GM12878 (cell line): ENCODE results near the gene WAS. TPM values are rescaled to one million over a fixed set of nuclear protein-coding genes. Genes with fewer than 3 reads are reported as not detected.

Experiments
- ATAC-seq: fragments of 200-7000 bp; cut with Tn5 transposase; 3 replicates; pipeline ENCODE4 v1.9.1; 2020; ENCODE audit warnings: mild to moderate bottlenecking, moderate library complexity
- BruUV-seq: library from RNA; stranded (reverse); fragments of 400-500 nt; replicated peaks from 2 replicates; lab custom pipeline; 2021; lab: Mats Ljungman, UMichigan
- CTCF ChIA-PET: fragments of 300-600 bp; sonication (Branson Sonifier 250); formaldehyde crosslinking; extraction: SDS; loops from one replicate; lab custom pipeline; 2021; ENCODE audit warnings: inconsistent platforms; lab: Yijun Ruan, JAX
- POLR2A ChIA-PET: fragments of 350-600 bp; formaldehyde crosslinking; extraction: SDS; loops from one replicate; lab custom pipeline; 2021; ENCODE audit warnings: inconsistent platforms; lab: Charles Lee
- RAD21 ChIA-PET: fragments of 300-600 bp; sonication (Branson Sonifier 250); formaldehyde crosslinking; loops from one replicate; lab custom pipeline; 2023; ENCODE audit warnings: antibody characterized with exemption; ENCODE audit not compliant: unreplicated experiment; lab: Charles Lee
- SMC1A ChIA-PET: fragments of 300-600 bp; sonication (Branson Sonifier 250); formaldehyde crosslinking; loops from one replicate; lab custom pipeline; 2023; ENCODE audit not compliant: unreplicated experiment, uncharacterized antibody; lab: Charles Lee
- DNase-seq: peaks from one replicate; pipeline ENCODE4 v3.0.0-alpha.2; 2011; ENCODE audit warnings: low read depth, low spot score
- FAIRE-seq: peaks from 3 replicates; lab custom pipeline; 2011; peaks lifted over from hg19 to GRCh38; lab: Jason Lieb, UNC
- H2AFZ ChIP-seq: 2 replicates; pipeline ENCODE4 v1.6.0; 2011; ENCODE audit warnings: low read depth, low read length, control low read depth; ENCODE audit not compliant: control insufficient read depth
- H3K27ac ChIP-seq: 2 replicates; pipeline ENCODE4 v1.5.1; 2011; ENCODE audit warnings: control low read depth; ENCODE audit not compliant: control insufficient read depth, insufficient read depth
- H3K27me3 ChIP-seq, 2 experiments: replicated peaks in 1 of 2; 2 replicates each; pipeline versions ENCODE4 v1.6.0 to v1.6.1; 2011; ENCODE audit warnings: low read length in 1 of 2; ENCODE audit not compliant: control insufficient read depth in 2 of 2, insufficient read depth in 2 of 2
- H3K36me3 ChIP-seq, 2 experiments: 2 replicates each; pipeline ENCODE4 v1.5.1; 2011; ENCODE audit warnings: low read length in 1 of 2; ENCODE audit not compliant: control insufficient read depth in 2 of 2, insufficient read depth in 2 of 2
- H3K4me1 ChIP-seq: 2 replicates; pipeline ENCODE4 v1.6.1; 2011; ENCODE audit warnings: mild to moderate bottlenecking, low read length, moderate library complexity, mixed read lengths; ENCODE audit not compliant: control insufficient read depth, insufficient read depth
- H3K4me2 ChIP-seq: 2 replicates; pipeline ENCODE4 v1.6.0; 2011; ENCODE audit warnings: control low read depth; ENCODE audit not compliant: control insufficient read depth, insufficient read depth
- H3K4me3 ChIP-seq: fragments of 200-600 bp; sonication (generic); 2 replicates; pipeline ENCODE4 v1.5.1; 2016
- H3K79me2 ChIP-seq: 2 replicates; pipeline ENCODE4 v1.6.0; 2011; ENCODE audit warnings: low read length; ENCODE audit not compliant: control insufficient read depth, insufficient read depth
- H3K9ac ChIP-seq: 2 replicates; pipeline ENCODE4 v1.8.0; 2011; ENCODE audit warnings: low read length, control low read depth, mixed read lengths; ENCODE audit not compliant: control insufficient read depth, insufficient read depth
- H3K9me3 ChIP-seq: replicated peaks from 3 replicates; pipeline ENCODE4 v1.5.1; 2011; ENCODE audit warnings: mild to moderate bottlenecking, low read length; ENCODE audit not compliant: control insufficient read depth, insufficient read depth
- H4K20me1 ChIP-seq: 2 replicates; pipeline ENCODE4 v1.6.0; 2011; ENCODE audit not compliant: control insufficient read depth, insufficient read depth
- CEBPZ ChIP-seq: fragments of 150-350 bp; IDR thresholded peaks from 2 replicates; pipeline ENCODE4 v1.6.1; 2016; ENCODE audit warnings: low read depth, low read length
- DPF2 ChIP-seq: fragments of 450-650 bp; IDR thresholded peaks from 2 replicates; pipeline ENCODE4 v1.6.1; 2017; ENCODE audit warnings: mild to moderate bottlenecking
- ETV6 ChIP-seq, 2 experiments: fragments of 450-650 bp in 1 of 2; IDR thresholded peaks in 1 of 2; conservative IDR thresholded peaks in 1 of 2; 2 replicates each; pipeline ENCODE4 v1.6.1; 2014; ENCODE audit warnings: antibody characterized with exemption in 1 of 2, borderline replicate concordance in 1 of 2, low read depth in 1 of 2, mild to moderate bottlenecking in 1 of 2, moderate library complexity in 1 of 2
- EZH2 ChIP-seq: IDR thresholded peaks from 2 replicates; pipeline ENCODE4 v1.6.1; 2012; ENCODE audit warnings: low read depth, mild to moderate bottlenecking, control low read depth, inconsistent platforms, low read length, borderline replicate concordance; ENCODE audit not compliant: control insufficient read depth
- FOXK2 ChIP-seq: fragments of 450-650 bp; IDR thresholded peaks from 2 replicates; pipeline ENCODE4 v1.6.1; 2017; ENCODE audit warnings: mild to moderate bottlenecking, moderate library complexity
- KAT2A ChIP-seq: conservative IDR thresholded peaks from 2 replicates; pipeline ENCODE4 v1.6.1; 2011; ENCODE audit warnings: low read depth, low read length; ENCODE audit not compliant: control insufficient read depth
- PAX5 ChIP-seq: IDR thresholded peaks from 2 replicates; pipeline ENCODE4 v1.6.1; 2011; ENCODE audit warnings: low read depth, low read length, borderline replicate concordance
- PAX8 ChIP-seq: fragments of 450-650 bp; IDR thresholded peaks from 2 replicates; pipeline ENCODE4 v1.6.1; 2017; ENCODE audit warnings: mild to moderate bottlenecking, moderate library complexity
- POU2F2 ChIP-seq: IDR thresholded peaks from 3 replicates; pipeline ENCODE4 v1.6.1; 2011; ENCODE audit warnings: low read depth, mild to moderate bottlenecking, low read length, borderline replicate concordance
- RB1 ChIP-seq: fragments of 450-650 bp; formaldehyde crosslinking; IDR thresholded peaks from 2 replicates; pipeline ENCODE4 v1.6.1; 2017; ENCODE audit warnings: mild to moderate bottlenecking, borderline replicate concordance
- WGBS: methylation state at CpG from one replicate; pipeline ENCODE4 v1.1.6; 2016; ENCODE audit warnings: low lambda C conversion rate; ENCODE audit not compliant: insufficient replicate concordance, insufficient coverage; ENCODE audit errors: missing lambda C conversion rate; 5-methylcytosine and 5-hydroxymethylcytosine counted together
- in situ Hi-C: fragments of 300-500 bp; cut with MboI; formaldehyde crosslinking; loops from 9 replicates; pipeline ENCODE4 v1.14.3; 2018; ENCODE audit warnings: mixed read lengths
- intact Hi-C: fragments of 100-400 bp; cut with micrococcal nuclease; formaldehyde crosslinking; loops from one replicate; pipeline ENCODE4 v1.14.2; 2022; ENCODE audit not compliant: unreplicated experiment
- polyA plus RNA-seq, 11 experiments: library from polyadenylated mRNA; depleted of rRNA in 4 of 11; unstranded in 6 of 11; stranded (reverse) in 5 of 11; fragments of >200 nt; fragmentation: Nextera tagmentation in 4 of 11; fragmentation: Illumina TruSeq in 1 of 11; extraction: Ambion mirVana in 4 of 11; extraction: Trizol in 1 of 11; gene quantifications; 1 replicate in 1 of 11; 2 replicates in 10 of 11; pipeline versions ENCODE4 v1.2.1 to v1.2.3, GENCODE V29; 2011 to 2016; ENCODE audit warnings: inconsistent platforms in 2 of 11, missing spikeins in 2 of 11, low read depth in 1 of 11
- total RNA-seq, 4 experiments: library from RNA; depleted of rRNA in 3 of 4; stranded (reverse); fragments of >200 nt in 3 of 4; fragmentation: Illumina TruSeq in 1 of 4; extraction: Trizol in 1 of 4; gene quantifications; 2 replicates each; pipeline versions ENCODE4 v1.2.1 to v1.2.3, GENCODE V29; 2013 to 2021

Gene WAS
- total and polyA plus RNA-seq, 10 of the 15 experiments (the other 5 are each of a cell fraction or from before 2014, with no cell fraction given): 1.6 to 84.7 (median 23.0) TPM

GRCh38 chrX:48663241-48663640 lies 20.4 kb upstream of the WAS start:
- intact Hi-C loops (no loop called here), in situ Hi-C loops (no loop called here)
- POLR2A ChIA-PET: no interaction called here
- Histone ChIP-seq H4K20me1 (no peaks in the 10 kb centered on the region), H3K9me3 (no peaks in the 10 kb centered on the region), H3K4me2 (no peak overlapping the region), H3K36me3 (no peaks in the 10 kb centered on the region), H3K79me2 (no peaks in the 10 kb centered on the region), H3K9ac (no peak overlapping the region), H3K4me3 (no peak overlapping the region), H2AFZ (no peak overlapping the region), H3K4me1 (no peaks in the 10 kb centered on the region), H3K27ac (no peak overlapping the region), H3K27me3 (no peaks in the 10 kb centered on the region)
- 0% methylated on average over 1 of the region's 1 CpG for WGBS
- ATAC-seq: no peak
- RAD21 ChIA-PET: no interaction called here
- TF ChIP-seq EZH2 (no peak), RB1 (no peak), POU2F2 (no peak), ETV6 (conservative IDR thresholded peaks at IDR 0.05 in 1 of 2, IDR thresholded peaks at IDR 0.05 in 1 of 2; ENCODE audit: borderline replicate concordance in 1 of 2, low read depth in 1 of 2) (no peak), DPF2 (no peak), FOXK2 (no peak), CEBPZ (no peak), KAT2A (no peak), PAX5 (no peak), PAX8 (no peak)
- SMC1A ChIA-PET: interaction anchor here (1.0 kb wide), 1 partner anchor 42 kb away, joined by 3 read pairs; no protein-coding TSS in a partner anchor
- DNase-seq: no peak
- no peak for FAIRE-seq
- BruUV-seq: no TSS peak
- CTCF ChIA-PET: no interaction called here
